ENCODE results near the gene HJV.

Gene HJV

GRCh38 chr1:146012703-146013558 is 8.6 kb downstream of the HJV start:
- H3K27ac ChIP-seq, result peak overlapping the region; percentile 64
- TF ChIP-seq CTCF (IDR thresholded peaks at IDR 0.05) (peak; percentile 95), ZFX (IDR thresholded peaks at IDR 0.05; ENCODE audit: borderline replicate concordance) (no peak)

GRCh38 chr1:146010126-146010738 is 11.3 kb downstream of the HJV start:
- TF ChIP-seq ZFX (IDR thresholded peaks at IDR 0.05; ENCODE audit: borderline replicate concordance) (no peak), CTCF (IDR thresholded peaks at IDR 0.05) (no peak)
- H3K27ac ChIP-seq, result 0 out of 2 replicates have a peak overlapping the region, but pooled peaks have one; percentile 11

GRCh38 chr1:146007489-146008133 is 13.9 kb downstream of the HJV start:
- no peak overlapping the region for H3K27ac ChIP-seq
- no peak for TF ChIP-seq ZFX (IDR thresholded peaks at IDR 0.05; ENCODE audit: borderline replicate concordance)
- peak; percentile 79 for TF ChIP-seq CTCF (IDR thresholded peaks at IDR 0.05)

GRCh38 chr1:146001709-146002108 is 19.8 kb downstream of the HJV start:
- no peak for TF ChIP-seq ZFX (IDR thresholded peaks at IDR 0.05; ENCODE audit: borderline replicate concordance)
- no peak for TF ChIP-seq CTCF (IDR thresholded peaks at IDR 0.05)
- H3K27ac ChIP-seq, result no peak overlapping the region

GRCh38 chr1:145999321-146000024 is 22.1 kb downstream of the HJV start:
- TF ChIP-seq CTCF (IDR thresholded peaks at IDR 0.05), result no peak
- no peak for TF ChIP-seq ZFX (IDR thresholded peaks at IDR 0.05; ENCODE audit: borderline replicate concordance)
- peak overlapping the region; percentile 78 for H3K27ac ChIP-seq

GRCh38 chr1:145997718-145998023 is 23.9 kb downstream of the HJV start:
- TF ChIP-seq CTCF (IDR thresholded peaks at IDR 0.05) (no peak), ZFX (IDR thresholded peaks at IDR 0.05; ENCODE audit: borderline replicate concordance) (no peak)
- peak overlapping the region; percentile 91; the same call in 1 of the 2 replicates for H3K27ac ChIP-seq
